ENCODE data around the gene GJB5.

GRCh38 chr1:34779962-34780361 is 25.1 kb downstream of the GJB5 start:
- TF ChIP-seq HCFC1 (IDR thresholded peaks at IDR 0.05; ENCODE audit: low read length) = no peak
- TF ChIP-seq POLR2AphosphoS5 (IDR thresholded peaks at IDR 0.05; ENCODE audit: low read length) = no peak
- no peak for TF ChIP-seq HDAC6 (IDR thresholded peaks at IDR 0.05; ENCODE audit: unreplicated experiment)
- TF ChIP-seq STAT3 (IDR thresholded peaks at IDR 0.05; ENCODE audit: low read depth, low read length) = no peak
- TF ChIP-seq RUNX3 (IDR thresholded peaks at IDR 0.05; ENCODE audit: low read length) = no peak
- no peak for TF ChIP-seq RAD21 (IDR thresholded peaks at IDR 0.05; ENCODE audit: insufficient read depth, low read depth, low read length)
- TF ChIP-seq MTA2 (IDR thresholded peaks at IDR 0.05; ENCODE audit: low read depth) = no peak
- TF ChIP-seq CTCF (IDR thresholded peaks at IDR 0.05 in 2 of 3, conservative IDR thresholded peaks at IDR 0.05 in 1 of 3; ENCODE audit: control insufficient read depth in 2 of 3, extremely low read depth in 1 of 3, insufficient read depth in 1 of 3, low read depth in 3 of 3, low read length in 3 of 3) = no peak

Data from GM12878 (cell line).